Nephron progenitor cell (in vitro differentiated cells): ENCODE measurements around the gene SLC5A9.

Experiments used
- DNase-seq: peaks from one replicate; pipeline ENCODE4 v3.0.0; 2021
- H3K27ac Mint-ChIP-seq: 2 replicates; pipeline ENCODE4 v1.8.0; 2021; ENCODE audit warnings: mild to moderate bottlenecking, moderate library complexity, mixed read lengths
- H3K27me3 Mint-ChIP-seq: 2 replicates; pipeline ENCODE4 v1.8.0; 2021; ENCODE audit warnings: mild to moderate bottlenecking, low read depth, mixed read lengths; ENCODE audit not compliant: poor library complexity
- H3K36me3 Mint-ChIP-seq: 2 replicates; pipeline ENCODE4 v1.8.0; 2021; ENCODE audit warnings: low read depth, mixed read lengths
- H3K4me1 Mint-ChIP-seq: 2 replicates; pipeline ENCODE4 v1.8.0; 2021; ENCODE audit warnings: mixed read lengths
- H3K4me3 Mint-ChIP-seq: 2 replicates; pipeline ENCODE4 v1.8.0; 2021; ENCODE audit warnings: mild to moderate bottlenecking, moderate library complexity, mixed read lengths
- H3K9me3 Mint-ChIP-seq: 2 replicates; pipeline ENCODE4 v1.8.0; 2021; ENCODE audit warnings: mild to moderate bottlenecking, moderate library complexity, mixed read lengths
- CTCF ChIP-seq: fragments of 200-600 bp; sonication (generic); IDR thresholded peaks from 2 replicates; pipeline ENCODE4 v1.5.0; 2021; ENCODE audit warnings: antibody characterized with exemption

The SLC5A9 gene

GRCh38 chr1:48221122-48221521 lies 1.4 kb upstream of the SLC5A9 start:
- H3K27ac Mint-ChIP-seq: no peak overlapping the region
- no peaks in the 10 kb centered on the region for H3K9me3 Mint-ChIP-seq
- H3K4me1 Mint-ChIP-seq: no peaks in the 10 kb centered on the region
- DNase-seq: no peak
- TF ChIP-seq CTCF: no peak
- peaks cover 6% of the 10 kb centered on the region for H3K27me3 Mint-ChIP-seq
- no peaks in the 10 kb centered on the region for H3K36me3 Mint-ChIP-seq
- no peak overlapping the region for H3K4me3 Mint-ChIP-seq

GRCh38 chr1:48221657-48222056 lies 859 bp upstream of the SLC5A9 start:
- Mint-ChIP-seq H3K4me3 (no peak overlapping the region), H3K27me3 (peaks cover 6% of the 10 kb centered on the region), H3K4me1 (no peaks in the 10 kb centered on the region), H3K36me3 (no peaks in the 10 kb centered on the region), H3K9me3 (no peaks in the 10 kb centered on the region), H3K27ac (no peak overlapping the region)
- no peak for TF ChIP-seq CTCF
- DNase-seq: no peak

GRCh38 chr1:48223366-48224240 lies 1.1 kb downstream of the SLC5A9 start:
- Mint-ChIP-seq H3K4me3 (no peak overlapping the region), H3K9me3 (no peaks in the 10 kb centered on the region), H3K36me3 (no peaks in the 10 kb centered on the region), H3K27me3 (peaks cover 6% of the 10 kb centered on the region), H3K4me1 (no peaks in the 10 kb centered on the region), H3K27ac (no peak overlapping the region)
- no peak for TF ChIP-seq CTCF
- no peak for DNase-seq

- H3K4me1 Mint-ChIP-seq: no peaks in the 10 kb centered on the region
- no peak for DNase-seq
- H3K9me3 Mint-ChIP-seq: no peaks in the 10 kb centered on the region
- peaks cover 3% of the 10 kb centered on the region for H3K27me3 Mint-ChIP-seq
- no peak overlapping the region for H3K27ac Mint-ChIP-seq
- no peaks in the 10 kb centered on the region for H3K36me3 Mint-ChIP-seq
- no peak overlapping the region for H3K4me3 Mint-ChIP-seq
- TF ChIP-seq CTCF: no peak
Observed at GRCh38 chr1:48224791-48225190, 2.3 kb downstream of the SLC5A9 start.

GRCh38 chr1:48225579-48225978 lies 3.1 kb downstream of the SLC5A9 start:
- peak overlapping the region; percentile 5 for H3K27ac Mint-ChIP-seq
- H3K4me1 Mint-ChIP-seq: no peaks in the 10 kb centered on the region
- peaks cover 3% of the 10 kb centered on the region for H3K27me3 Mint-ChIP-seq
- DNase-seq: no peak
- no peak overlapping the region for H3K4me3 Mint-ChIP-seq
- no peaks in the 10 kb centered on the region for H3K9me3 Mint-ChIP-seq
- H3K36me3 Mint-ChIP-seq: no peaks in the 10 kb centered on the region
- no peak for TF ChIP-seq CTCF
